Measurements from ENCODE around the gene MAP4. TPM values are rescaled to one million over a fixed set of nuclear protein-coding genes. Genes with fewer than 3 reads are reported as not detected.
A peak's percentile ranks its signal among the peaks of the same experiment; 100 is the strongest.

MAP4 gene
- total and polyA plus RNA-seq, 2 of the 13 experiments (the other 11 are each of a cell fraction or from before 2014, with no cell fraction given): 33.1 to 38.7 TPM

DNA sequence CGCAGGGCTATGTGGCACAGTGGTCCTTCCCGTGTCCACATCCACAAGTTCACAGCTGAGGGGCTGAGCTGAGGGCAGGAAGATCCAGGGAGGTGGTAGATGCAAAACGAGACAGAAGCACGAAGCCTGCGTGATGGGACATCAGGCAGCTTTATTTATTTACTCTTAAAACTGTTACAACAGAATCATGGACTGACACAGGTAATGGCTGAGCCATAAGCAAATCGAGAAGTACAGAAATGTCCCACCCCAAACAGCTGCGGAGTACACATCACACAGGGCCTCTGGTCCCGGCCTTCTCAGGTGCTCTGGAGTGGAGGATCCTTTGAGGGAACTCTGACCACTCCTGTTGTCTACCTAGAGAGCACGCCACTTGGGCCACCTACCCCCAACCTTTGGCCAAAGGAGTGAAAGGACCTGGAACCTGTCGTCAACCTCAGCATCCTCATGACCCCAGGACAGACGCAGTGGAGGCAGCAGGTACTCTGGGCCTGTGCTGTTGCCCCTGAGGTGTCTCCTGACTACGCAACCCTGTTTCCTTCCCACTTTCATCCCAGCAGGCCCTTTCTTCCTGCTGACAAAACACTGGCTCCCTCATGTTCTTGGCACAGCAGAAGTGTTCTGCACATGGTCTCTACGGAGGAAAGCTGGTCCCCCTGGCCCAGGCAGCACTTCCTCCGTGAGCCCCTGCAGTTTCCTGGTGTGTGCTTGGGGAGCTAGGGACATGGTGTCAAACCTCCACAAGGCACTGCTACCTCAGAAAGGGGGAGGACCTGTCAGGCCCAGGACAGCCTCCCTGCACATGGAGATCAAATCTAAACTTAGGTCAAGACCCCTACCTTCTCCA lies 165.4 kb downstream of the MAP4 start (continued):
- TF ChIP-seq ZNF781 (CRISPR knock-in tag; IDR thresholded peaks at IDR 0.05; ENCODE audit: borderline replicate concordance, not compliant biosample characterization) (no peak), RBM22 (optimal IDR thresholded peaks at IDR 0.05; ENCODE audit: low read length) (peak; percentile 45), ZNF234 (CRISPR knock-in tag; conservative IDR thresholded peaks at IDR 0.05) (no peak), ZNF678 (CRISPR knock-in tag; IDR thresholded peaks at IDR 0.05) (no peak), KDM1A (CRISPR knock-in tag; IDR thresholded peaks at IDR 0.05) (no peak), ZNF567 (CRISPR knock-in tag; IDR thresholded peaks at IDR 0.05; ENCODE audit: borderline replicate concordance) (no peak), MED1 (CRISPR knock-in tag; IDR thresholded peaks at IDR 0.05) (0 out of 2 replicates have a peak, but pooled peaks have one; percentile 20), TP53 (CRISPR knock-in tag; conservative IDR thresholded peaks at IDR 0.05) (no peak), ZNF883 (CRISPR knock-in tag; IDR thresholded peaks at IDR 0.05; ENCODE audit: not compliant biosample characterization) (no peak), POLR2G (IDR thresholded peaks at IDR 0.05; ENCODE audit: low read depth, low read length) (peak; percentile 51; the same call in 1 of the 2 replicates), CBX5 (CRISPR knock-in tag; IDR thresholded peaks at IDR 0.05; ENCODE audit: borderline replicate concordance) (0 out of 2 replicates have a peak, but pooled peaks have one; percentile 1), RBFOX2 (IDR thresholded peaks at IDR 0.05; ENCODE audit: low read depth, low read length) (no peak), ZFP36L2 (CRISPR knock-in tag; IDR thresholded peaks at IDR 0.05) (no peak), SRSF4 (IDR thresholded peaks at IDR 0.05; ENCODE audit: low read depth, low read length, poor library complexity, severe bottlenecking) (no peak), ZNF614 (CRISPR knock-in tag; IDR thresholded peaks at IDR 0.05; ENCODE audit: borderline replicate concordance) (no peak)
- TF ChIP-seq, protein P1, sequence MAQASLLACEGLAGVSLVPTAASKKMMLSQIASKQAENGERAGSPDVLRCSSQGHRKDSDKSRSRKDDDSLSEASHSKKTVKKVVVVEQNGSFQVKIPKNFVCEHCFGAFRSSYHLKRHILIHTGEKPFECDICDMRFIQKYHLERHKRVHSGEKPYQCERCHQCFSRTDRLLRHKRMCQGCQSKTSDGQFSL (CRISPR knock-in tag; IDR thresholded peaks at IDR 0.05): no peak
- TF ChIP-seq, protein P2, sequence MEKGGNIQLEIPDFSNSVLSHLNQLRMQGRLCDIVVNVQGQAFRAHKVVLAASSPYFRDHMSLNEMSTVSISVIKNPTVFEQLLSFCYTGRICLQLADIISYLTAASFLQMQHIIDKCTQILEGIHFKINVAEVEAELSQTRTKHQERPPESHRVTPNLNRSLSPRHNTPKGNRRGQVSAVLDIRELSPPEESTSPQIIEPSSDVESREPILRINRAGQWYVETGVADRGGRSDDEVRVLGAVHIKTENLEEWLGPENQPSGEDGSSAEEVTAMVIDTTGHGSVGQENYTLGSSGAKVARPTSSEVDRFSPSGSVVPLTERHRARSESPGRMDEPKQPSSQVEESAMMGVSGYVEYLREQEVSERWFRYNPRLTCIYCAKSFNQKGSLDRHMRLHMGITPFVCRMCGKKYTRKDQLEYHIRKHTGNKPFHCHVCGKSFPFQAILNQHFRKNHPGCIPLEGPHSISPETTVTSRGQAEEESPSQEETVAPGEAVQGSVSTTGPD (CRISPR knock-in tag; IDR thresholded peaks at IDR 0.05): no peak
- TF ChIP-seq, protein P3, sequence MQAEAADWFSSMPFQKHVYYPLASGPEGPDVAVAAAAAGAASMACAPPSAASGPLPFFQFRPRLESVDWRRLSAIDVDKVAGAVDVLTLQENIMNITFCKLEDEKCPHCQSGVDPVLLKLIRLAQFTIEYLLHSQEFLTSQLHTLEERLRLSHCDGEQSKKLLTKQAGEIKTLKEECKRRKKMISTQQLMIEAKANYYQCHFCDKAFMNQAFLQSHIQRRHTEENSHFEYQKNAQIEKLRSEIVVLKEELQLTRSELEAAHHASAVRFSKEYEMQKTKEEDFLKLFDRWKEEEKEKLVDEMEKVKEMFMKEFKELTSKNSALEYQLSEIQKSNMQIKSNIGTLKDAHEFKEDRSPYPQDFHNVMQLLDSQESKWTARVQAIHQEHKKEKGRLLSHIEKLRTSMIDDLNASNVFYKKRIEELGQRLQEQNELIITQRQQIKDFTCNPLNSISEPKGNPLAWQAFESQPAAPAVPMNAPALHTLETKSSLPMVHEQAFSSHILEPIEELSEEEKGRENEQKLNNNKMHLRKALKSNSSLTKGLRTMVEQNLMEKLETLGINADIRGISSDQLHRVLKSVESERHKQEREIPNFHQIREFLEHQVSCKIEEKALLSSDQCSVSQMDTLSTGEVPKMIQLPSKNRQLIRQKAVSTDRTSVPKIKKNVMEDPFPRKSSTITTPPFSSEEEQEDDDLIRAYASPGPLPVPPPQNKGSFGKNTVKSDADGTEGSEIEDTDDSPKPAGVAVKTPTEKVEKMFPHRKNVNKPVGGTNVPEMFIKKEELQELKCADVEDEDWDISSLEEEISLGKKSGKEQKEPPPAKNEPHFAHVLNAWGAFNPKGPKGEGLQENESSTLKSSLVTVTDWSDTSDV (CRISPR knock-in tag; IDR thresholded peaks at IDR 0.05): no peak
- TF ChIP-seq, protein P4, sequence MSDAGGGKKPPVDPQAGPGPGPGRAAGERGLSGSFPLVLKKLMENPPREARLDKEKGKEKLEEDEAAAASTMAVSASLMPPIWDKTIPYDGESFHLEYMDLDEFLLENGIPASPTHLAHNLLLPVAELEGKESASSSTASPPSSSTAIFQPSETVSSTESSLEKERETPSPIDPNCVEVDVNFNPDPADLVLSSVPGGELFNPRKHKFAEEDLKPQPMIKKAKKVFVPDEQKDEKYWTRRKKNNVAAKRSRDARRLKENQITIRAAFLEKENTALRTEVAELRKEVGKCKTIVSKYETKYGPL (CRISPR knock-in tag; IDR thresholded peaks at IDR 0.05): no peak
